GM18499 (cell line): ENCODE results near the gene CR2.
"Not testable (repeated sequence)": the region's sequence is repeated elsewhere in the genome, so short reads cannot be mapped to it uniquely, and the experiment has no call there.

Experiments used
- ATAC-seq: cut with Tn5 transposase; IDR thresholded peaks from one replicate; pipeline ENCODE4 v1.9.1; 2021; ENCODE audit warnings: moderate number of reproducible peaks; ENCODE audit not compliant: insufficient read depth, unreplicated experiment

CR2 gene

GRCh38 chr1:207501071-207501470 lies 46.9 kb downstream of the CR2 start:
- no peak for ATAC-seq

DNA sequence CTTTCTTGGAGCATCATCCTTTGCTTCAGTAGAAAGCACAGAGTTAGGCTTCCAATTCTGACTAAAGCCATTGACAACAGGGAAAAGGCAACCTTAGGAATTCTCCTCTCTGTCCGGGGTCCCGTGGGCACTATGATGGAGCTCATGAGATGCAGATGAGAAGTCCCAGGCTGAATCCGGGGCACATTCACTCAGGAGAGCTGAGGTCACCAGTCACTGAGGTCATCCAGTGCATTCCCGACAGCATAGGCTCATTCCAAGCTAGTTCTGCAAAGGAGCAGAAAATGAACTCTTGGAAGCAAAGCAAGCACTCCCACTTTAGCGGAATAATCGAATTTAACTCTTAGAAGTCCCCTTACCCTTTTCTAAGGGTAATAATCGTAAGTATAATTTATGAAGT lies 48.6 kb downstream of the CR2 start:
- no peak for ATAC-seq

GRCh38 chr1:207503950-207504349 lies 49.8 kb downstream of the CR2 start:
- ATAC-seq = no peak

GRCh38 chr1:207504438-207504837 lies 50.3 kb downstream of the CR2 start:
- ATAC-seq = no peak

DNA sequence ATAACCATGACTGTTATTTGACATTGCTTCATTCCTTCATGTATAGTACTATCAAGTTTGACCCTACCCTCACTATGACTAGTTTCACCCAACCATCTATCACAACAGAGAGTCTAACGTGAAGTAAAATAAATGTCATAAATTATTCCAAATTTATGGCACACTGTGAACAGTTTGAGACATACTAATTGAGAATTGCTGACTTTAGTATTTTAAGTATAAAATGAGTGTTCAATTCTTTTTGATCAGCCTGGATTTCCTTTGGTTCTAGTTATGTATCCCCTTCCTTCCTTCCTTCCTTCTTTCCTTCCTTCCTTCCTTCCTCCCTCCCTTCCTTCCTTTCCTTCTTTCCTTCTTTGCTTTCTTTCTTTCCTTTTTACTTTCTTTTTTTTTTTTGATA lies 56.3 kb downstream of the CR2 start:
- no peak for ATAC-seq

DNA sequence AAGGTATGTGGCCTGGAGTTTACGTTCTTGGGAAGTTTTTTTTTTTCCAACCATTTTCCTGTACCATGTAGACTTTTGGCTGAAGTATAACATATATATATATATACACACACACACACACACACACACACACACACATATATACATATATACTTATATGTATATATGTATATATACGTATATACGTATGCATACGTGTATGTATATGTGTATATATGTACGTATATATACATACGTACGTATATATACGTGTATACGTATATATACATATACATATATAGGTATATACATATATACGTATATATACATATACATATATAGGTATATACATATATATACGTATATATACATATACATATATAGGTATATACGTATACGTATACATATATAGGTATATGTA lies 60.8 kb downstream of the CR2 start:
- no peak for ATAC-seq

DNA sequence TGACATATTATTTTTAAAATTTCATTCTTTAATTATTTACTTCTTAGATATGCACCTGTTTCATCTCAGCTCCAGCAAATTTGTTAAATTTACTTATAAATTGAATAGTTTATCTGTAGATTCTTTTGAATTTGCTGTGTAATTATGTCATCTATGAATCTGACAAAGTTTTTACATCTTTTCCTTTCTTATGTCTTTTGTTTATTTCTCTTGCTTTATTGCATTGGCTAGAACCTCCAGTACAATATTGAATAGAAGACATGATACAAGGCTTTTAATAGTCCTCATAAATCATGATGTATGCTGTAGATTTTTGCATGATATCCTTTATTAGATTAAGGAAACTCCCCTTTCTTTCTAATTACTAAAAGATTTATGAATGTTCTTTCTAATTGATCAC lies 62.6 kb downstream of the CR2 start:
- no peak for ATAC-seq

DNA sequence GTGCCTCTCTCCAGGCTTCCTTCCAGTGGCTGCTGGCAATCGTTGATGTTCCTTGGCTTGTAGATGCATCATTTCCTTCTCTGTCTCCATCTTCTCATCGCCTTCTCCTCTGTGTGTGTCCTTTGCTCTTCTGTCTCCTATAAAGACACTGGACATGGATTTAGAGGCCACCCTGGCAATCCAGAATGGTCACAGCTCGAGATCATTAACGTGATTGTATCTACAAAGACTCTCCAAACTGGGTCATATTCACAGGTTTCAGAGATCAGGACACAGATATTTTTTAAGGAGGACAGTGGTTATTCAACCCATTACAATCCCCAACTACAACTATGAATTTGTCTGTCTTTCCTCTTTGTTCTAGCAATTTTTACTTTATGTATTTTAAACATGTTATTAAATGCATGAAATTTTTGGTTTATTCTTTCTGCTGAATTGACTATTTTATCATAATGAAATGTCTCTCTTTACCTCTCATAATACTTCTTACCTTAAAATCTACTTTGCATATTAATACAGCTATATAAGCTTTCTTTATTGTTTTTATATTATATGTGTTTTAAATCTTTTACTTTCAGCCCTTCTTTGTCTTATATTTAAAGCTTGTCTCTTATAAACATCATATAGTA lies 64.6 kb downstream of the CR2 start:
- ATAC-seq = no peak

DNA sequence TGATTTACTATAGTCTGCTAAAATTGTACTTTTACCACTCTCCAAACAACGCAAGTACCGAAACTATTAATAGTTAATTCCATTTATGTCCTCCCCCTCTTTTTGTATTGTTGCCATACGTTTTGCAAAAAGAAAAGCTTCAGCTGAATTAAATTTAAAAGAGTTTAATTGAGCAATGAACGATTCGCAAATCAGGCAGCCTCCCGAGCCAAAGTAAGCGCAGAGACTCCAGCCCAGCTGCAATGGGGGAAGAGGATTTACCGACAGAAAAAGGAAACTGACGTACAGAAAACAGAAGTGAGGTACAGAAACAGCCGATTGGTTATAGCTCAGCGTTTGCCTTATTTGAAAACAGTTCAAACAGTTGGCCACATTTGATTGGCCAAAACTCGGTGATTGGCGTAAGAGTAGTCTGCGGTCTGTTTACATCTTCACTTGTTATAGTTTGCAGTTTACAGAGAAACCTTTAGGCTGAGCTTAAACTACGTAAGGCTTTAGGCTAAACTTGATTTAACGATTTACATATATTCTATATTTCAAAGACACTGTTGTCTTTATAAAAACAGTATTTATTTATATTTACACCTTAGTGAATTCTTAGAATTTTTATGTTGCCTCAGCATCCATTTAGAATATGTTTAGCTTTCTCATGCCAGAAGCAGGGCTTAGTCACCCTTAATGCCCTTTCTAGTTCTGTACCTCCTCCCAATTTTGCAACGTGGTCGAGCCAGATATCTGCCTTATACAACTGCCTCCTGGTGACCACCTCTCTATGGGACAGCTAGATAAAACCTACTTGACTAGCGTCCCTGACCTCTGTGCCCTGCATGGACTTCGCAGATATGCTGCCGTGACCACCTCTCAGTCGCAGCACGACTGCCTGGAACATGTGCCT lies 65.6 kb downstream of the CR2 start:
- no peak for ATAC-seq

GRCh38 chr1:207520400-207521345 lies 66.5 kb downstream of the CR2 start:
- ATAC-seq = not testable (repeated sequence)

DNA sequence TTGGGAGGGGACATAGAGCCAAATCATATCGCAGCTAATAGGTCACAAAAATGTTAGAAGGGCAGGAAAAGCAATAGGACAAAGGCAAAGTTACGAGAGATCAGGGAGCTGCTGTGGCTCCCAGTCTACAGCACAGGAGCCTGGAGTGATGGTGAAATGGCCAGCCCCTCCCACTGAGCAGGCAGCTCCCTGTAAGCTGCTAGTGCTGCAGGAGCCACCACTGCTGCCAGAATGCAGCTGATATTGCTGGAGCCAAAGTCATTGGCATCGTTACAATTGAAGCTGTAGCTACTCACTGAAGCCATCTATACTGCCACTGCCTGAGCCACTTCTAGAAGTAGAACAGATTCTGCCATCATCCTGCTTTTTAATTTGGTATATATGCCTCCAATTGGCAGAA lies 71.1 kb downstream of the CR2 start:
- not testable (repeated sequence) for ATAC-seq

- not testable (repeated sequence) for ATAC-seq
Observed at GRCh38 chr1:207528401-207528800, 74.3 kb downstream of the CR2 start.

DNA sequence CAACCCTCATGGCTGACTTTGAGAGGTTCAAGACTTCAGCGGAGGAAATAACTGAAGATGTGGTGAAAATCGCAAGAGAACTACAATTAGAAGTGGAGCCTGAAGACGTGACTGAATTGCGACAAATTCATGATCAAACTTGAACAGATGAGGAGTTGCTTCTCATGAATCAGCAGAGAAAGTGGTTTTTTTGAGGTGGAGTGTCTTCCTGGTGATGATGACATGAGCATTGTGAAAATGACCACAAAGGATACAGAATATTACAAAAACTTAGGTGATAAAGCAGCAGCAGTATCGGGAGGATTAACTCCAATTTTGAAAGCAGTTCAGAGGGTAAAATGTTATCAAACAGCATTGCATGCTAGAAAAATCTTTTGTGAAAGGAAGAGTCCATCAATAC lies 82.1 kb downstream of the CR2 start:
- ATAC-seq = not testable (repeated sequence)
